ENCODE data around the gene COL20A1.

DNA sequence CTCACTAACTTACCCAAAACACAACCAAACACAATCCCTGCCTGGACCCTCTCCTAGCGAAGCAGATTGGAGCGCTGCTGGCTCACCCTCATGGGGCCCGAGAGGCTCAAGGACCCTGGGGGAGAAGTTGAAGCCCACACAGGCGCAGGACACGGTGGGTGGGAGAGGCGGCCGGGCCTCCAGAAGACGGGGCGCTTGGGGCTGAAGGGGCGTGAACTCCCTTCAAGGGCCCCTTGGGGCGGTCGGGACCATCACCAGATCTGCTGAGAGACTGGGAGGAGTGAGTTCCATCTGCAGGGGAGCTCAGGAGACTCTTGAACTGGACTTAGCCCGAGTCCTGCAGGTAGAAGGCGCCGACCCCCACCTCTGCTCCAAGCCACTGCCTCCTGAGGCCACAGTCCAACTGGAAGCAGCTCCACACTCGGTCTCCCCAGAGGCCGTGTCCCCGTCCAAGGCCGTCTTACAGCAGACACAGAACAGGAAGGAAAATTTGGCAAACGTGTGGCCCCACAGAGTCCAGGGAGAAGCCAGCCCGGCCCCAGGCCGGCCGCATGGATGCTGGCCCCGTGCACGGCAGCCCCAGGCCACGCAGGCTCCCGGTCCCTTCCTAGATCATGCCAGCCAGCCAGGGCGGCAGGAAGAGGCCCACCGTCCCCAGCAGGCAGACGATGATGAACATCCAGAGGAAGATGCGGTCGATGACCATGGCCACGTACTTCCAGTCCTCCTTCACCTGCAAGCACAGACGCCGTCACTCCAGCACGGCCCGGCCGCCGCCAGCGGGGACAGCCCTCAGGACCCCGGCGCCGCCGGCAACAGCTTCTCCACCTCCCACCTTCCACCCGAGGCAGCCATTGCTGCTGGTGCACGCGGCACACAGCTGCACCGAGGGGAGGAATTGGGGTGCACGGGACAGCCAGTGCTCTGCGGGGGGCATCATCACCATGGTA lies 53.4 kb downstream of the COL20A1 start:
- TF ChIP-seq, protein P1, sequence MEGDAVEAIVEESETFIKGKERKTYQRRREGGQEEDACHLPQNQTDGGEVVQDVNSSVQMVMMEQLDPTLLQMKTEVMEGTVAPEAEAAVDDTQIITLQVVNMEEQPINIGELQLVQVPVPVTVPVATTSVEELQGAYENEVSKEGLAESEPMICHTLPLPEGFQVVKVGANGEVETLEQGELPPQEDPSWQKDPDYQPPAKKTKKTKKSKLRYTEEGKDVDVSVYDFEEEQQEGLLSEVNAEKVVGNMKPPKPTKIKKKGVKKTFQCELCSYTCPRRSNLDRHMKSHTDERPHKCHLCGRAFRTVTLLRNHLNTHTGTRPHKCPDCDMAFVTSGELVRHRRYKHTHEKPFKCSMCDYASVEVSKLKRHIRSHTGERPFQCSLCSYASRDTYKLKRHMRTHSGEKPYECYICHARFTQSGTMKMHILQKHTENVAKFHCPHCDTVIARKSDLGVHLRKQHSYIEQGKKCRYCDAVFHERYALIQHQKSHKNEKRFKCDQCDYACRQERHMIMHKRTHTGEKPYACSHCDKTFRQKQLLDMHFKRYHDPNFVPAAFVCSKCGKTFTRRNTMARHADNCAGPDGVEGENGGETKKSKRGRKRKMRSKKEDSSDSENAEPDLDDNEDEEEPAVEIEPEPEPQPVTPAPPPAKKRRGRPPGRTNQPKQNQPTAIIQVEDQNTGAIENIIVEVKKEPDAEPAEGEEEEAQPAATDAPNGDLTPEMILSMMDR (IDR thresholded peaks at IDR 0.05), result no peak
- no peak for TF ChIP-seq POLR2A (IDR thresholded peaks at IDR 0.05)

Data from right lobe of liver (tissue), 4 donors.